HG03565 (cell line): Measurements from ENCODE around the gene JUP.

Experiments
- ATAC-seq: cut with Tn5 transposase; IDR thresholded peaks from one replicate; pipeline ENCODE4 v1.9.1; 2021; ENCODE audit warnings: mild to moderate bottlenecking, moderate library complexity; ENCODE audit not compliant: unreplicated experiment

Gene JUP

GRCh38 chr17:41810659-41811548 lies 24.4 kb upstream of the JUP start:
- ATAC-seq = no peak

GRCh38 chr17:41806685-41807445 lies 20.4 kb upstream of the JUP start:
- ATAC-seq = no peak

GRCh38 chr17:41803049-41804020 lies 16.8 kb upstream of the JUP start:
- ATAC-seq = no peak

GRCh38 chr17:41801374-41802271 lies 15.1 kb upstream of the JUP start:
- no peak for ATAC-seq

- no peak for ATAC-seq
These were observed 14.3 kb upstream of the JUP start for GRCh38 chr17:41800601-41801373.

- ATAC-seq = no peak
These were observed 12.9 kb upstream of the JUP start for GRCh38 chr17:41799366-41799765.

- no peak for ATAC-seq
These were observed 10.9 kb upstream of the JUP start for GRCh38 chr17:41797377-41797776.

- no peak for ATAC-seq
These were observed 9.8 kb upstream of the JUP start for GRCh38 chr17:41796121-41796895.

- no peak for ATAC-seq
These were observed 8.0 kb upstream of the JUP start for GRCh38 chr17:41794540-41794975.

GRCh38 chr17:41793784-41794539 lies 7.5 kb upstream of the JUP start:
- no peak for ATAC-seq

GRCh38 chr17:41792845-41793783 lies 6.6 kb upstream of the JUP start:
- ATAC-seq = no peak

GRCh38 chr17:41787021-41787418 lies 509 bp upstream of the JUP start:
- ATAC-seq = no peak

- ATAC-seq = no peak
These were observed 668 bp downstream of the JUP start for GRCh38 chr17:41785859-41786226.

GRCh38 chr17:41785091-41785858 lies 1.2 kb downstream of the JUP start:
- no peak for ATAC-seq

GRCh38 chr17:41784207-41784744 lies 2.2 kb downstream of the JUP start:
- no peak for ATAC-seq

- no peak for ATAC-seq
These were observed 4.4 kb downstream of the JUP start for GRCh38 chr17:41782142-41782541.
